Measurements from ENCODE around the gene CIAO2A. TPM values are rescaled to one million over a fixed set of nuclear protein-coding genes. Genes with fewer than 3 reads are reported as not detected.

Gene CIAO2A
- total RNA-seq, 4 donors from 2014 or later: 26.6 to 65.2 (median 55.1) TPM

- TF ChIP-seq POLR2A (IDR thresholded peaks at IDR 0.05) (no peak), CTCF (IDR thresholded peaks at IDR 0.05 in 4 of 5, conservative IDR thresholded peaks at IDR 0.05 in 1 of 5) (no peak)
- Histone ChIP-seq H3K27me3 (no peaks in the 10 kb centered on the region), H3K36me3 (peaks cover 8 to 97% of the 10 kb centered on the region in 2 donors), H3K27ac (no peak overlapping the region), H3K4me3 (no peak overlapping the region), H3K9me3 (no peaks in the 10 kb centered on the region), H3K4me1 (peaks cover 5 to 9% of the 10 kb centered on the region in 2 donors)
- ATAC-seq (no peak), DNase-seq (no peak)
- in situ Hi-C loops (cut with MboI; ENCODE audit: low sequenced_read_pairs in 4 of 4): no loop called here
- intact Hi-C loops (cut with DNase I; ENCODE audit: low total_unique reads): no loop called here
Observed at GRCh38 chr15:64132217-64132616, 38.6 kb upstream of the CIAO2A start.

GRCh38 chr15:64131547-64131946, 37.9 kb upstream of the CIAO2A start:
- intact Hi-C loops (cut with DNase I; ENCODE audit: low total_unique reads): no loop called here
- no peak for DNase-seq
- Histone ChIP-seq H3K27me3 (no peaks in the 10 kb centered on the region), H3K36me3 (peaks cover 8 to 97% of the 10 kb centered on the region in 2 donors), H3K4me1 (peaks cover 5 to 10% of the 10 kb centered on the region in 2 donors), H3K4me3 (no peak overlapping the region), H3K27ac (no peak overlapping the region), H3K9me3 (no peaks in the 10 kb centered on the region)
- ATAC-seq: no peak
- TF ChIP-seq POLR2A (IDR thresholded peaks at IDR 0.05) (no peak), CTCF (IDR thresholded peaks at IDR 0.05 in 4 of 5, conservative IDR thresholded peaks at IDR 0.05 in 1 of 5) (no peak)
- in situ Hi-C loops (cut with MboI; ENCODE audit: low sequenced_read_pairs in 4 of 4): no loop called here

- H3K4me1 ChIP-seq: peaks cover 5 to 10% of the 10 kb centered on the region in 2 donors
- no peaks in the 10 kb centered on the region for H3K9me3 ChIP-seq
- ATAC-seq: no peak
- in situ Hi-C loops (cut with MboI; ENCODE audit: low sequenced_read_pairs in 4 of 4): no loop called here
- no peaks in the 10 kb centered on the region for H3K27me3 ChIP-seq
- intact Hi-C loops (cut with DNase I; ENCODE audit: low total_unique reads): no loop called here
- peaks cover 8 to 94% of the 10 kb centered on the region in 2 donors for H3K36me3 ChIP-seq
- DNase-seq: no peak
- no peak overlapping the region for H3K4me3 ChIP-seq
- no peak for TF ChIP-seq POLR2A (IDR thresholded peaks at IDR 0.05)
- TF ChIP-seq CTCF (IDR thresholded peaks at IDR 0.05 in 4 of 5, conservative IDR thresholded peaks at IDR 0.05 in 1 of 5): no peak
- no peak overlapping the region for H3K27ac ChIP-seq
Observed at GRCh38 chr15:64130159-64130558, 36.5 kb upstream of the CIAO2A start.

GRCh38 chr15:64127521-64128270, 34.1 kb upstream of the CIAO2A start:
- Histone ChIP-seq H3K27ac (peak overlapping the region; percentile 6 to 75 (median 45)), H3K4me1 (peaks cover 5 to 10% of the 10 kb centered on the region in 2 donors), H3K4me3 (peak overlapping the region in 1 of 4 donors; percentile 20), H3K36me3 (peaks cover 8 to 93% of the 10 kb centered on the region in 2 donors), H3K27me3 (no peaks in the 10 kb centered on the region), H3K9me3 (no peaks in the 10 kb centered on the region)
- ATAC-seq (peak; percentile 67 to 82), DNase-seq (no peak)
- intact Hi-C loops (cut with DNase I; ENCODE audit: low total_unique reads) (loop anchor here (5.0 kb wide), 1 partner anchor 1025 kb away; no protein-coding TSS in a partner anchor), in situ Hi-C loops (cut with MboI; ENCODE audit: low sequenced_read_pairs in 4 of 4) (no loop called here)
- TF ChIP-seq POLR2A (IDR thresholded peaks at IDR 0.05): no peak
- no peak for TF ChIP-seq CTCF (IDR thresholded peaks at IDR 0.05 in 4 of 5, conservative IDR thresholded peaks at IDR 0.05 in 1 of 5)
